ENCODE measurements around the gene TRIAP1.

The TRIAP1 gene

GRCh38 chr12:120444676-120445075, 1.5 kb downstream of the TRIAP1 start:
- no peaks in the 10 kb centered on the region for H3K9me2 ChIP-seq (replicated peaks; ENCODE audit: low read depth, low read length)
- H3K27me3 ChIP-seq (ENCODE audit: insufficient read depth, low read length, poor library complexity, severe bottlenecking): no peaks in the 10 kb centered on the region
- peaks cover 86% of the 10 kb centered on the region for H3K79me2 ChIP-seq (ENCODE audit: insufficient read depth, low read length)
- H4K20me1 ChIP-seq (ENCODE audit: insufficient read depth, low read length, poor library complexity, severe bottlenecking): peaks cover 21% of the 10 kb centered on the region
- H3K4me3 ChIP-seq (ENCODE audit: low read length, poor library complexity, severe bottlenecking): peak overlapping the region; percentile 87
- H3K36me3 ChIP-seq (ENCODE audit: insufficient read depth, low read length): peaks cover 15% of the 10 kb centered on the region; the same call in 1 of the 2 replicates
- peak overlapping the region; percentile 98 for H3K9ac ChIP-seq (ENCODE audit: low read depth, low read length, poor library complexity, severe bottlenecking)
- no peak for TF ChIP-seq EZH2phosphoT487 (IDR thresholded peaks at IDR 0.05; ENCODE audit: borderline replicate concordance)
- TF ChIP-seq, protein P1, sequence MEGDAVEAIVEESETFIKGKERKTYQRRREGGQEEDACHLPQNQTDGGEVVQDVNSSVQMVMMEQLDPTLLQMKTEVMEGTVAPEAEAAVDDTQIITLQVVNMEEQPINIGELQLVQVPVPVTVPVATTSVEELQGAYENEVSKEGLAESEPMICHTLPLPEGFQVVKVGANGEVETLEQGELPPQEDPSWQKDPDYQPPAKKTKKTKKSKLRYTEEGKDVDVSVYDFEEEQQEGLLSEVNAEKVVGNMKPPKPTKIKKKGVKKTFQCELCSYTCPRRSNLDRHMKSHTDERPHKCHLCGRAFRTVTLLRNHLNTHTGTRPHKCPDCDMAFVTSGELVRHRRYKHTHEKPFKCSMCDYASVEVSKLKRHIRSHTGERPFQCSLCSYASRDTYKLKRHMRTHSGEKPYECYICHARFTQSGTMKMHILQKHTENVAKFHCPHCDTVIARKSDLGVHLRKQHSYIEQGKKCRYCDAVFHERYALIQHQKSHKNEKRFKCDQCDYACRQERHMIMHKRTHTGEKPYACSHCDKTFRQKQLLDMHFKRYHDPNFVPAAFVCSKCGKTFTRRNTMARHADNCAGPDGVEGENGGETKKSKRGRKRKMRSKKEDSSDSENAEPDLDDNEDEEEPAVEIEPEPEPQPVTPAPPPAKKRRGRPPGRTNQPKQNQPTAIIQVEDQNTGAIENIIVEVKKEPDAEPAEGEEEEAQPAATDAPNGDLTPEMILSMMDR (conservative IDR thresholded peaks at IDR 0.05; ENCODE audit: low read length): no peak
- no peak overlapping the region for H2AFZ ChIP-seq (ENCODE audit: low read length)
- H3K9me3 ChIP-seq (ENCODE audit: insufficient read depth, low read depth, low read length): no peaks in the 10 kb centered on the region
- H3K4me1 ChIP-seq (ENCODE audit: insufficient read depth, low read length, poor library complexity, severe bottlenecking): peaks cover 24% of the 10 kb centered on the region
- H3K4me2 ChIP-seq (ENCODE audit: low read depth, low read length, poor library complexity, severe bottlenecking): peak overlapping the region; percentile 92
- no peaks in the 10 kb centered on the region for H3F3A ChIP-seq (ENCODE audit: low read depth)

DNA sequence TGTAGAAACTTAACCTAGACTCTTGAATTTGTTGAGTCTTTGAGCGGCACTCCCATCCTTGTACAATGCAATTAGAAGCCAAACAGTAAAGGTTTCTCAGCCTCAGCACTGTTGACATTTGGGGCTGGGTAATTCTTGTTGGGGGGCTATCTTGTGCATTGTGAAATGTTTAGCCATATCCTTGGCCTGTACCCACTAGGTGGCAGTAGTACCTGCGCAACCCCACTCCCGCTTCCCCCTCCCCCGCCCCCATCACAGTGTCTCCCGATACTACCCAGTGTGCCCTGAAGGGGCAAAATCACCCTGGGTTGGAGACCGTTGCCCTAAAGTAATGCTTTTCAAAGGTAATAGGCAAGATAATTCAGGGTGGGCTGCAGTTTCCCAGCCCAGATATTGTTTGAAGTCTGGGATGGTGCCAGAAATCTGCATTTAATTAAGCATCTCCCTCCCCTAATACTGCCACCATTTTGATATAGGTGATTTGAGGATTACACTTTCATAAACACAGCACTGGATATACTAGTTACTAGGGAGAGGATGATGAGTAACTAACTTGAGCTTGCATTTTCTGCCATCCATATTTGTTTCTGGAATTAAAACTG, 6.4 kb downstream of the TRIAP1 start:
- no peaks in the 10 kb centered on the region for H3K9me2 ChIP-seq (replicated peaks; ENCODE audit: low read depth, low read length)
- peaks cover 20% of the 10 kb centered on the region for H3K4me1 ChIP-seq (ENCODE audit: insufficient read depth, low read length, poor library complexity, severe bottlenecking)
- peak overlapping the region; percentile 84 for H3K4me2 ChIP-seq (ENCODE audit: low read depth, low read length, poor library complexity, severe bottlenecking)
- H3K36me3 ChIP-seq (ENCODE audit: insufficient read depth, low read length): peaks cover 15% of the 10 kb centered on the region; the same call in 1 of the 2 replicates
- H3K9ac ChIP-seq (ENCODE audit: low read depth, low read length, poor library complexity, severe bottlenecking): peak overlapping the region; percentile 67
- peaks cover 26% of the 10 kb centered on the region for H4K20me1 ChIP-seq (ENCODE audit: insufficient read depth, low read length, poor library complexity, severe bottlenecking)
- H3K9me3 ChIP-seq (ENCODE audit: insufficient read depth, low read depth, low read length): no peaks in the 10 kb centered on the region
- H3K27me3 ChIP-seq (ENCODE audit: insufficient read depth, low read length, poor library complexity, severe bottlenecking): no peaks in the 10 kb centered on the region
- peaks cover 56% of the 10 kb centered on the region for H3K79me2 ChIP-seq (ENCODE audit: insufficient read depth, low read length)
- H3K4me3 ChIP-seq (ENCODE audit: low read length, poor library complexity, severe bottlenecking): peak overlapping the region; percentile 87
- H2AFZ ChIP-seq (ENCODE audit: low read length): no peak overlapping the region
- TF ChIP-seq, protein P1 (conservative IDR thresholded peaks at IDR 0.05; ENCODE audit: low read length): peak; percentile 85
- no peak for TF ChIP-seq EZH2phosphoT487 (IDR thresholded peaks at IDR 0.05; ENCODE audit: borderline replicate concordance)
- no peaks in the 10 kb centered on the region for H3F3A ChIP-seq (ENCODE audit: low read depth)

DNA sequence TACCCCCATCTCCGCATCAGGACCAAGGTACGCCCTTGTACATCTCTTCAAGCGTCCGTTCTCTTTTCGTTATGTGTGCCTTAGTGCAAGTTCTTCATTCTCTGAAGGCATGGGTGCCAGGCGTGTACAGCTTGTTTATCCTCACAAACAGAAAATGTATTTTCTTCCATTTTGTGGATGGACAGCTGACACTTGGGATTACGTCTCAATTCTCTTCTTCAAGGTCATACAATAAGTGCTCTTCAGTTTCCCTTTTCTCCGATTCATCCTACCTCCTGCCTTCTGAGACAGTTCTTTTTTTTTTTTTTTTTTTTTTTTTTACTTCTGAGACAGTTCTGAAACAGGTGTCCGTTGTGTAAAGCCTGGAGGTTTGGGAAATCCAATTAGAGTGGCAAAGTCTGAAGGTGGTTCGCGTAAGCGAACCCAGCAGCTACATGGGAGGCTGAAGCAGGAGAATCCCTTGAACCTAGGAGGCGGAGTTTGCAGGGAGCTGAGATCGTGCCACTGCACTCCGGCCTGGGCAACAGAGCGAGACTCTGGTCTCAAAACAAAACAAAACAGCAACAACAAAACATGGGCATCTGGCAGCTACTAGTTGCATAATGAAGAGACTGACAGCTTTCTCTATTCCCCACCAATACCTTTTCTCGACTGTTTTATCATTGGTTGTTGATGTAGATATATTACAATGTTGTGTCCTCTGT, 7.5 kb downstream of the TRIAP1 start:
- Histone ChIP-seq H3K4me3 (ENCODE audit: low read length, poor library complexity, severe bottlenecking) (peak overlapping the region; percentile 87), H3K4me1 (ENCODE audit: insufficient read depth, low read length, poor library complexity, severe bottlenecking) (peaks cover 16% of the 10 kb centered on the region), H3K36me3 (ENCODE audit: insufficient read depth, low read length) (peaks cover 10% of the 10 kb centered on the region; the same call in 1 of the 2 replicates), H3K9me2 (replicated peaks; ENCODE audit: low read depth, low read length) (no peaks in the 10 kb centered on the region), H2AFZ (ENCODE audit: low read length) (no peak overlapping the region), H4K20me1 (ENCODE audit: insufficient read depth, low read length, poor library complexity, severe bottlenecking) (peaks cover 26% of the 10 kb centered on the region), H3K9me3 (ENCODE audit: insufficient read depth, low read depth, low read length) (no peaks in the 10 kb centered on the region), H3K27me3 (ENCODE audit: insufficient read depth, low read length, poor library complexity, severe bottlenecking) (no peaks in the 10 kb centered on the region), H3K9ac (ENCODE audit: low read depth, low read length, poor library complexity, severe bottlenecking) (peak overlapping the region; percentile 82), H3K79me2 (ENCODE audit: insufficient read depth, low read length) (peaks cover 45% of the 10 kb centered on the region), H3F3A (ENCODE audit: low read depth) (no peaks in the 10 kb centered on the region), H3K4me2 (ENCODE audit: low read depth, low read length, poor library complexity, severe bottlenecking) (peak overlapping the region; percentile 84)
- TF ChIP-seq, protein P1 (conservative IDR thresholded peaks at IDR 0.05; ENCODE audit: low read length): no peak
- no peak for TF ChIP-seq EZH2phosphoT487 (IDR thresholded peaks at IDR 0.05; ENCODE audit: borderline replicate concordance)
